Upper lobe of left lung (tissue), 6 donors: ENCODE data around the gene EMX1. TPM values are rescaled to one million over a fixed set of nuclear protein-coding genes. Genes with fewer than 3 reads are reported as not detected.

Experiments used
- ATAC-seq, 2 donors: fragments of 200-7000 bp; cut with Tn5 transposase; one replicate each; pipeline ENCODE4 v1.9.1; 2022; ENCODE audit warnings: mild to moderate bottlenecking in 2 of 2, moderate library complexity in 2 of 2; ENCODE audit not compliant: low FRiP score in 2 of 2
- DNase-seq, 2 donors: peaks; one replicate each; pipeline ENCODE4 v3.0.0-alpha.2; 2019 to 2020
- H3K27ac ChIP-seq, 4 donors: fragments of 200-600 bp; sonication (generic); one replicate each; pipeline ENCODE4 v1.5.1; 2016 to 2019
- H3K27me3 ChIP-seq, 4 donors: fragments of 200-600 bp; sonication (generic); one replicate each; pipeline ENCODE4 v1.5.1; 2017 to 2019
- H3K36me3 ChIP-seq, 4 donors: fragments of 200-600 bp; sonication (generic); one replicate each; pipeline ENCODE4 v1.5.1; 2016 to 2019
- H3K4me1 ChIP-seq, 4 donors: fragments of 200-600 bp; sonication (generic); one replicate each; pipeline ENCODE4 v1.5.1; 2018 to 2019
- H3K4me3 ChIP-seq, 4 donors: fragments of 200-600 bp; sonication (generic); one replicate each; pipeline ENCODE4 v1.5.1; 2017 to 2019; ENCODE audit warnings: mild to moderate bottlenecking in 2 of 4, moderate library complexity in 1 of 4
- H3K9me3 ChIP-seq, 4 donors: fragments of 200-600 bp; sonication (generic); one replicate each; pipeline ENCODE4 v1.5.1; 2018 to 2019
- EP300 ChIP-seq, 4 donors: sonication (generic); formaldehyde crosslinking; IDR thresholded peaks; one replicate each; pipeline ENCODE4 v1.5.1; 2017; ENCODE audit warnings: antibody characterized with exemption in 4 of 4, control low read depth in 2 of 4
- POLR2A ChIP-seq, 4 donors: fragments of 450-650 bp; IDR thresholded peaks; one replicate each; pipeline ENCODE4 v1.5.1; 2016 to 2017; ENCODE audit warnings: antibody characterized with exemption in 4 of 4, mild to moderate bottlenecking in 2 of 4
- POLR2AphosphoS5 ChIP-seq, 2 donors: sonication (generic); formaldehyde crosslinking; IDR thresholded peaks; one replicate each; pipeline ENCODE4 v1.5.1; 2017; ENCODE audit warnings: antibody characterized with exemption in 2 of 2
- WGBS, 2 donors: methylation state at CpG; one replicate each; pipeline ENCODE4 v1.1.5; 2017 to 2018; 5-methylcytosine and 5-hydroxymethylcytosine counted together
- total RNA-seq, 6 donors: library from RNA; depleted of rRNA in 4 of 6; stranded (reverse); fragments of >200 nt in 4 of 6; gene quantifications; one replicate each; pipeline versions ENCODE4 v1.1.0 to v1.2.1, GENCODE V29; 2016 to 2021
- TF ChIP-seq, protein P1 (sequence below), 6 experiments: fragments of 450-650 bp in 4 of 6; fragments of 200-600 bp in 2 of 6; sonication (generic) in 2 of 6; IDR thresholded peaks; one replicate each; pipeline ENCODE4 v1.5.1; 2016 to 2019; ENCODE audit warnings: antibody characterized with exemption in 6 of 6
- donor health status: DM: no; HTN: no; CAD: no; lungs with moderate emphysema.
- donor health status: DM: no; HTN: yes; CAD: no; lungs with severe emphysema.

EMX1 gene
- total RNA-seq, 6 donors from 2014 or later = not detected

DNA sequence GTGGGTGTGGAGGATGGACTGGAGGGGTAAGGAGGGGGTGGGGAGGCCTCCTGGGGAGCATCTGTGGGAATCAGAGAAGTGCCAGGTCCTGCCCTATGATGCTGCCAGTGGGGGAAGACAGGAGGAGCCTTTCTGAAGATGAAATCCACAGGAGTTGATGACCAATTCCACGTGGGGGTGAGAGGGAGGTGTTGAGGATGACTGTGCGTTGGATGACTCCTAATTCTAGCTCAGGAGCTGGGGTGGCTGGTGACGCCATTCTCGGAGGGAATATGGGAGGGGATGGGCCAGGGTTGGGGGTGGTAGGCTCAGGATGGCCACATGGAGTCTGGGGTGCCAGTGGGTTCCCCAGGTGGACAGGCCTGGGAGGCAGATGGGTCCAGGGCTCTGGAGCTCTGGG lies 32.3 kb downstream of the EMX1 start:
- no peak overlapping the region for H3K27ac ChIP-seq
- peaks cover 0 to 7% (median 1%) of the 10 kb centered on the region in 4 donors for H3K36me3 ChIP-seq
- no peaks in the 10 kb centered on the region for H3K9me3 ChIP-seq
- 88% methylated on average over 4 of the region's 4 CpGs for WGBS, 2 donors
- TF ChIP-seq POLR2A (IDR thresholded peaks at IDR 0.05) = no peak
- no peak for TF ChIP-seq POLR2AphosphoS5 (IDR thresholded peaks at IDR 0.05)
- no peak for TF ChIP-seq EP300 (IDR thresholded peaks at IDR 0.05)
- TF ChIP-seq, protein P1, sequence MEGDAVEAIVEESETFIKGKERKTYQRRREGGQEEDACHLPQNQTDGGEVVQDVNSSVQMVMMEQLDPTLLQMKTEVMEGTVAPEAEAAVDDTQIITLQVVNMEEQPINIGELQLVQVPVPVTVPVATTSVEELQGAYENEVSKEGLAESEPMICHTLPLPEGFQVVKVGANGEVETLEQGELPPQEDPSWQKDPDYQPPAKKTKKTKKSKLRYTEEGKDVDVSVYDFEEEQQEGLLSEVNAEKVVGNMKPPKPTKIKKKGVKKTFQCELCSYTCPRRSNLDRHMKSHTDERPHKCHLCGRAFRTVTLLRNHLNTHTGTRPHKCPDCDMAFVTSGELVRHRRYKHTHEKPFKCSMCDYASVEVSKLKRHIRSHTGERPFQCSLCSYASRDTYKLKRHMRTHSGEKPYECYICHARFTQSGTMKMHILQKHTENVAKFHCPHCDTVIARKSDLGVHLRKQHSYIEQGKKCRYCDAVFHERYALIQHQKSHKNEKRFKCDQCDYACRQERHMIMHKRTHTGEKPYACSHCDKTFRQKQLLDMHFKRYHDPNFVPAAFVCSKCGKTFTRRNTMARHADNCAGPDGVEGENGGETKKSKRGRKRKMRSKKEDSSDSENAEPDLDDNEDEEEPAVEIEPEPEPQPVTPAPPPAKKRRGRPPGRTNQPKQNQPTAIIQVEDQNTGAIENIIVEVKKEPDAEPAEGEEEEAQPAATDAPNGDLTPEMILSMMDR (IDR thresholded peaks at IDR 0.05) = no peak
- DNase-seq (no peak), ATAC-seq (no peak)
- no peaks in the 10 kb centered on the region for H3K4me1 ChIP-seq
- H3K27me3 ChIP-seq = no peaks in the 10 kb centered on the region
- no peak overlapping the region for H3K4me3 ChIP-seq

DNA sequence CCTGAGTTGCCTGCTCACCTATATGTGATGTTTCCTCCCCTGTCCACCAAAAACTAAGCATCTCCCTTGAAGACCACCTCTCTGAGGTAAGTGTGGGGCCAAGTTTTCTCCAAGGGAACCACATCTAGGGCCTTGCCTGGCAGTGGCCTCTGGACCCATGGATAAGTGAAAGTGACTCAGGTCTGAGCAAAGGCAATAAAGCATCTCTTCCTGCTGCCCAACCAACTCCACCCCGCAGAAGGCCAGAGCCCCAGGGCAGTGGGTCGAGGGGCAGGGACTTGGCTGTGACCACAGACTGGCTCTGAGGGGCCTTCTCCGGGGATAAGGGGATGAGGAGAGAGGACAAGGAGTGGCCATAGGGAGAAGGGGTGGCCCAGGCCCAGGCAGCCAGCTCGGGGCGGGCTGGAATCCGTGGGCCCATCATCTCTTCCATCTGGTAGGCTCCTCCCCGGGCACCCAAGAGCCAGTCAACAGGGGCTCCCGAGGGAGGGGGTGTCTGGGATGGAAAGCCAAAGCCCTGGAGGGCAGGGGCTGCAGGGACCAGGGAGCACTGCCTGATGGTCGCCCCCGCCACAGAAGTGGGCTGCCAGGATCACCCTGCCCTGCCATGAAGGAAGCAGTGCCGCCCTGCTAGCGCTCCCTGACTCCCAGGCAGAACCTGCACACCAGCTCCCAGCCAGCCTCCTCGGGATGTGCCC lies 33.4 kb downstream of the EMX1 start:
- no peaks in the 10 kb centered on the region for H3K27me3 ChIP-seq
- H3K27ac ChIP-seq = no peak overlapping the region
- TF ChIP-seq POLR2A (IDR thresholded peaks at IDR 0.05) (no peak), EP300 (IDR thresholded peaks at IDR 0.05) (no peak), POLR2AphosphoS5 (IDR thresholded peaks at IDR 0.05) (no peak)
- TF ChIP-seq, protein P1 (IDR thresholded peaks at IDR 0.05) = no peak
- 93 to 96% methylated on average over 3 to 13 of the region's 13 CpGs for WGBS, 2 donors
- no peaks in the 10 kb centered on the region for H3K4me1 ChIP-seq
- no peaks in the 10 kb centered on the region for H3K9me3 ChIP-seq
- H3K4me3 ChIP-seq = no peak overlapping the region
- ATAC-seq = no peak
- no peaks in the 10 kb centered on the region for H3K36me3 ChIP-seq
- DNase-seq = no peak

DNA sequence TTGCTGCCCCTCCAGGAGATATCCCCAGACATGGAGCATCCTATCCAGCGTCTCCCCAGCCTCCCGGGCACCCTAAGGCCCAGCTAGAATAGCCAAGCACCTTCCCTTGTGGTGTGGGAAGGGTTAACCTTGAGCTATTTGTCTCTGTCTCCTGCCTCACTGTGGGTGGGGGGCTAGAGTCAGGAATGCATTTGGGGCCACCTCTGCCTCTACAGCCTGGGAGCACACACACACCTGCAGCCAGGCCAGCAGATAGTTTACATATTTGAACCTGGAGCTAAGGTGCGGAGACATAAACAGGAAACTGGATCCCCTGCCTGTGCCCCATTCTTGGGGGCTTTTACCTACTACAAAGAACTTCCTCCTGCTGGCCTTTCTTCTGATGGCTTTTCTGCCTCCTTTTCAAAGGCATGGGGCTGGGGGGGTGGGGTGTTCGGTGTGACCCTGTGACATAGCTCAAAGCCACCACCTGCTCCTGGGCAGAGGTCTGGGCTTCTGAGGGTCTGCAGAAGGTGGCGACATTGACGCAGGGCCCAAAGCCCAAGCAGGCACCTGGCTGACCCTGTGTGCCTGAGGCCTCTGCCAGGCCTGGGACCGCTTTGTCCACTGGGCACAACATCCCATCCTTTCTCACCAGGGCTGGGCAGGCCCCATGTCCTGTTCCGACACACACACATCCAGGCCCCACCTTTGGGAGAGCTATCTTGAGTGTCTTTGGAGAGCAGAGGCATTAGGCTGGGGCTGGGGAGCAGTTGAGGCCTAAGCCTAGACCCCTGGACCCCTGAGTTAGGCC lies 34.2 kb downstream of the EMX1 start:
- TF ChIP-seq POLR2AphosphoS5 (IDR thresholded peaks at IDR 0.05) (no peak), POLR2A (IDR thresholded peaks at IDR 0.05) (no peak)
- TF ChIP-seq, protein P1 (IDR thresholded peaks at IDR 0.05) = no peak
- H3K4me1 ChIP-seq = no peaks in the 10 kb centered on the region
- DNase-seq = no peak
- H3K9me3 ChIP-seq = no peaks in the 10 kb centered on the region
- 91 to 97% methylated on average over 5 to 8 of the region's 8 CpGs for WGBS, 2 donors
- H3K36me3 ChIP-seq = no peaks in the 10 kb centered on the region
- no peaks in the 10 kb centered on the region for H3K27me3 ChIP-seq
- H3K4me3 ChIP-seq = no peak overlapping the region
- no peak overlapping the region for H3K27ac ChIP-seq
- ATAC-seq = no peak

GRCh38 chr2:72952110-72952823 lies 34.9 kb downstream of the EMX1 start:
- H3K36me3 ChIP-seq = no peaks in the 10 kb centered on the region
- no peaks in the 10 kb centered on the region for H3K4me1 ChIP-seq
- WGBS, 2 donors = 89 to 93% methylated on average over 8 of the region's 8 CpGs
- no peak for ATAC-seq
- H3K27me3 ChIP-seq = no peaks in the 10 kb centered on the region
- no peak overlapping the region for H3K4me3 ChIP-seq
- TF ChIP-seq POLR2AphosphoS5 (IDR thresholded peaks at IDR 0.05) (no peak), POLR2A (IDR thresholded peaks at IDR 0.05) (no peak), EP300 (IDR thresholded peaks at IDR 0.05) (no peak)
- TF ChIP-seq, protein P1 (IDR thresholded peaks at IDR 0.05) = no peak
- H3K27ac ChIP-seq = no peak overlapping the region
- no peaks in the 10 kb centered on the region for H3K9me3 ChIP-seq
- no peak for DNase-seq
